ENCODE data around the gene CDH23.
A peak's percentile ranks its signal among the peaks of the same experiment; 100 is the strongest.

The CDH23 gene

DNA sequence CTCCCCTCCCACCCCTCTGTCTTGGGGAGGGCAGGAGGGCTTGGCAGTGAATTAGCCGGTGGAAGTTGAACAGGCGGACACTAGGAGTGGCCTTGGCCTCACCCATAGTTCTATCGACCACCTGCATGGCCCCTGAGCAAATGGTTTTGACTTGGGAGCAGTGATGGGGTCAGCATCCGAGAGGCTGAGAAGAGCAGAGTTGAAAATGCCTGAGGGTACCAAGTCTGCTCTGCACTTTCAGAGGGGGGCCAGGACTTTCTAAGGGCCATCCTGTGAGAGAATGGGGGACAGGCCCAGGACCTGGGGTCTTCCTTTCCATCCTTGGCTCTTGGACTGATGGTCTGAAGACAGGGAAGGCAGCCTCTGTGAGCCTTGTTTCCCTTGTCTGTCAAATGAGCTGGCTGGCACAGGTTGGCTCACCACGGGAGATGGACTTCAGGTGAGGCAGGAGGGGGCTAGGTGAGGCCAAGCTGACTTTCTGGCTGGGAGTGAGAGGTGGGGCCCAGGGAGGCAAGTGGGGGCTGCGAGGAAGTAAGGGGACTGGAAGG is 29.4 kb downstream of the CDH23 start:
- DNase-seq, result no peak

- no peak for DNase-seq
Observed at GRCh38 chr10:71427246-71427645, 30.5 kb downstream of the CDH23 start.

DNA sequence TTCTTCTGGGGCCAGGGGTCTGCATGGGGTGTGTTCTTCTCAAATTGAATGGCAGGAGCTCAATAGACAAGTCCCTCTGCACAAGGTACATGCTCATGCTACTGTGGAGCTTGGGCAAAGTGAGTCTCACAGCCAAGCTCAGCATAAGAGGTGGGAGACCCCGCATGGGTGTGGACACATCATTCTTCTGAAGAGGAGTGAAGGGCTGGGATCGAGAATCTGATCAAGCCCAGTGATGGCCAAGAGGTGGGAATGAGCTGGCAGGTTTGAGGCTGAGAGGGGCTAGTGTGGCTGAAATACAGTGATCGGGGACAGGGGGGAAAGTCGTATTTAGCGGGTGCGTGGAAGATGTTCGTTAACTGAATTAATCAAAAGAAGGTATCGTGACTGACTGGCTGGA is 32.6 kb downstream of the CDH23 start:
- no peak for DNase-seq

GRCh38 chr10:71429929-71430328 is 33.2 kb downstream of the CDH23 start:
- DNase-seq, result no peak

DNA sequence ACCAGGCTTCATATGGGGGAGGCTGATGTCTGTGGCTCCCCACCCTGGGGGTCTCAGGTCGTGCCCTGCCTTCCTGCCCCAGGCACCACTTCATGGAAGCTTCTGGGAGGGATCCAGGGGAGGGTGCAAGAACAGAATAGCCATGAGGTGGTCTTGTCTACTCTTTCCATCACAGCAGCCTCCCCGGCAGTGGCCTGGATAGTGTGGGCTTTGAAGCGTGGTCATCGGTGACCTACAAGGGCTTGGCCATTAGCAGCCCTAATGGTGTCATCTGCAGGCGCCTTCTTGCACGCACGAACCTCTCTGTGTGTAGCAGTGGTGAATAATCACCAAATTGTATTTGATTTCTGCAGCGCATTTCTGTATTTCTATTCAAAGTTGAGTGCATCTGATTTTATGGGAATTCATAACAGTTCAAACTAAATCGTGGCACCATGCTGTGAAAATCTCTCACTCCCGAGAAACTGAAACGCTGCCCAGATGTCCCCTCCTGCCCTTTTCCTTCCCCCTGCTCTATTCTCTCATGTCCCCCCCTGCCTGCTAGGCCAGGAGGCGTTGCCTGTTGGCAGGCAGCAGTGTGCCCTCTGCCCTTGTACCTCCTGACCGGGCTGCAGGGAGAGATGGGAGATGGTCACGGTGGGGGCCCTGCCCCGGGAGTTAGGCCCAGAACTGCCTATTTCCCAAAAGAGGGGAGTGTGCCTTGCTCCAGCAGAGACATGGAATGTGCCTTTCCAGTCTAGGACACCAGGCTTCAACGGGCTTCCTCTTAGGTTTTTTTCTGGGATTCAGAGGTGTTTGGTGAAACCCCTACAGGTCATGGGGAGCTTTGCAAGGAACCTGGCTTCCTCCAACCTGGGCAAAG is 34.8 kb downstream of the CDH23 start:
- DNase-seq, result no peak

- DNase-seq, result no peak
Observed at GRCh38 chr10:71432101-71432905, 35.6 kb downstream of the CDH23 start.

GRCh38 chr10:71432956-71433767 is 36.4 kb downstream of the CDH23 start:
- DNase-seq, result no peak

DNA sequence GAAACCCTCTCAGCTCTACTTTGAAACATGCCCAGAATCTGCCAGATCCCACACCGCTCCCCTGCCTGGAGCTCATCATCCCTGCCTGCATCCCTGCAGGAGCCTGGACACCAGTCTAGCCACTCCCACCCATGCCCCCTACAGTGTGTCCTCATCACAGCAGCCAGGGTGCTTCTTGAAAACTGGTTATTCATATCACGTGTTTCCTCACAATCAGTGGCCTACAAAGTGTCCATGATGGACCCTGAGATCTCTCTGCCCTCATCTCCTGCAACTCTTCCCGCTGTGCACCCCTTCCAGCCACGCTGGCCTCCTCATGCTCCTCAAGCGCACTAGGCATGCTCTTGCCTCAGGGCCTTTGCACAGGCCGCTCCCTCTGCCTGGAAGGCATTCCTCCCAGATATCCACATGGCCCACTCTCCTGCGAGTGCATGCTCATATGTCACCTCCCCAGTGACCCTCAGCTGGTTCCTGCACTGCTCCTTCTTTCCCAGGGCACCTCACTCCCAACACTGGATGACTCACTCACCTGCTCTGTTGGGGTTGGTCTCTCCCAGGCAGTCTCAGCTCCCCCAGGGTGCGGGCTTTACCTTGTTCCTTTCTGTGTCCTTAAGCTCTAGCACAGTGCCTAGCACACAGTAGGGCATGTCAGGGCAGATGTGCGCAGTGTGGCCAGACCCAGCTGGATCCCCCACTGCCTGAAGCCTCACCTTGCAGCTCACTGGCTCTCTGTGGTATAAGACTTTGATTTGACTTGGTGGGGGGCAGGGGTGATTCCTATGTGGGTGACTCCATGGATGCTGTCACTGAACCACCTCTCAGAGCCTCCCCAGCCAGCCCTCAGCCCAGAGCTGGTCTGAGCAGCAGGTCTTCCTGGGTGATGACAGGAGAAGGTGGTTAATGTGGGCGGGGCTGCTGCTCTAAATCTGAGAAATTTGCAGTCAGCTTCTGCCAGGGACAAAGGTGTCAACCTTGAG is 37.3 kb downstream of the CDH23 start:
- peak in 1 of 2 donors; percentile 10 for DNase-seq

DNA sequence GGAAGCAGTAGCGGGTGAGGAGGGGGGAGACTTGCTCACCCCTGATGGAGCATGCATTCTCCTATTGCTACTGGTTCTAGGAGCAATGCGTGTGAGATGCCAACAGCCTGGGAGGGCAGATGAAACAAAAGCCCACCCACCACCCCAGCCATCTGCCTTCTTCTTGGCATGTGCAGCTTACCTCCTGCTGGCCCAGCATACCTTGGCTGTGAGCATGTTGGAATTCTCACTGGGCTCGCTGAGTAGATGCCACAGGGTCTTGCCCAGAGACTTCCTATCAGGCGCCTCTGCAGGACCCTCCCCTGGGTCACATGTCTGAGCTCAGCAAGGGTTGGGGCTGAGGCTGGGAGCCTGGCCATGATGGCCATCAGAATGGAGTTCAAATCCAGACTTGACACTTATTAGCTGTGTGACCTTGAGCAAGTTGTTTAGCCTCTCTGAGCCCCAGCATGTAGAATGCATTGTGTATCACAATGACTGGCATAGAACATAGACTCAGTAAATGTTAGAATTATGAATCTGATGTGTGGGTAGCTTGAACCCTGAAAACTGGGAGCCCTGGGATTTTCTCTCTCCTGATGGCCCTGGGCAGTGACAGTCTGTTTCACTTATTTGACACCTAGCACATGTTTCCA is 38.2 kb downstream of the CDH23 start:
- no peak for DNase-seq

GRCh38 chr10:71435571-71436267 is 39.0 kb downstream of the CDH23 start:
- no peak for DNase-seq

DNA sequence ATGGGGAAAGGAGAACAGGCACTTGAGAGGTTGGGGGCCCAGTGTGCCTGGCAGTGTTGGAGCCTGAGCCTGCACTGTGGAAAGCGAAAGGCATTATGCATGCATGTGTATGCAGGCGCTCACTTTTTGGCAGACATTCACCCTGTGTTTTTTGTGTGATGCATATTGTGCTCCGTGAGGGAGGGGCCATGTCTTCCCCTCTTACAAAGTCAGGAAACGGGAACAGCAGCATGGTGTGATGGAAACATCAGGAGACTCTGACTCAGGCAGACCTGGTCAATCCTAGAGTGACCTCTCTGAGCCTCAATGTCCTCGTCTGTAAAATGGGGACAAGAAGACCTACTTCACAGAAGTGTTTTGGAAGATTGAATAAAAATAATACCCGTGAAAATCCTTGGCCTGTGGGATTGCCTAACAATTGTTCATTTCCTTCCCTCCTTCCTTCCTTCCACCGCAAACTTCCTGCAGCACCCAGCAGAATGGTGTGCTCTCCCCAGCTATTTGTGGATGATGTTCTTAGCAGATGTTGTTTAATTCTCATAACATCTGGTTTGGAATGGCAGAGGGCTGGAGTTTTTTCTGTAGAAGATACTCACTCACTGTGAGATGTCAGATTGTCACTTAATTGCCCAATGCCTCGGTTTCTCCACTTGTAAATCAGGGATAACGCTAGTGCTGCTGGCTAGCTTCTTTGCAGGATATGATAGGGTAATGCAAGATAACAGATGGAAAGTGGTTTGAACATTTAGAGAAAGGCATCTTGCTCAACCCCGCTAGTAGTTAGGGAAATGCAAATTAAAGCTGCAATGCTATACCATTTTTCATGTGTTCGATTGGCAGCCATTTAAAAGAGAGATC is 39.8 kb downstream of the CDH23 start:
- DNase-seq, result no peak

- DNase-seq, result no peak
Observed at GRCh38 chr10:71437537-71438092, 40.9 kb downstream of the CDH23 start.

- no peak for DNase-seq
Observed at GRCh38 chr10:71438761-71439160, 42.0 kb downstream of the CDH23 start.

DNA sequence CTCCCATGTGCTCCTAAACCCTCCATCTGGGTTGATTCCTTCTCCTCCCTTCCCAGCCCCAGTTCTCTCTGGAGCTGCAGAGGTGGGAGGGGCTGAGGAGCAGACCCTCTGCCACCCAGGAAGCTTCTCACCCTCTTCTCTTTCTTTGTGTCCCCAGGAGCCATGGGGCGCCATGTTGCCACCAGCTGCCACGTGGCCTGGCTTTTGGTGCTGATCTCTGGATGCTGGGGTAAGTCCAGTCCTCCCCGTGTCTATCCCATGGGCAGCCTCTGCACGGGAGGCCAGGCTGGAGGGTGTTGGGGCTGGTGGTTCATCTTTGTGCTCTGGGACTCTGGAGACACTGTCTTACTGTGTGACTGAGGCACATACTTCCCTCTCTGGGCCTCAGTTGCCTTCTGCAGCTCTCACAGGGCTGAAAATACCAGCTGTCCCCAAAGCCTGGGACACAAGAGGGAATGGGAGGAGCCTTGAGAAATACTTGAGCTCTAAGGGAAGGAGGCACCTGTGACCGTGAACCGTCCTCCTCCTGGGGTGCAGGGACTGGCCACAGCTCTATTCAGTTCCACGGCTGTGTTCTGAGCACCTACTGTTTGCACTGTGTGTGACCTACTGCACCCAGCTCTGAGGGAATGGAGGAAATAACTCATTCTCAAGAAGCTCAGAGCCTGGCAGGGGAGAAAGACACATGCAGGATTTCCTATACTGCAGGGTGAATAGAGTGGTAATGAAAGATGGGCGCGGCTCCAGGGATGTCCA is 43.1 kb downstream of the CDH23 start:
- DNase-seq, result no peak

DNA sequence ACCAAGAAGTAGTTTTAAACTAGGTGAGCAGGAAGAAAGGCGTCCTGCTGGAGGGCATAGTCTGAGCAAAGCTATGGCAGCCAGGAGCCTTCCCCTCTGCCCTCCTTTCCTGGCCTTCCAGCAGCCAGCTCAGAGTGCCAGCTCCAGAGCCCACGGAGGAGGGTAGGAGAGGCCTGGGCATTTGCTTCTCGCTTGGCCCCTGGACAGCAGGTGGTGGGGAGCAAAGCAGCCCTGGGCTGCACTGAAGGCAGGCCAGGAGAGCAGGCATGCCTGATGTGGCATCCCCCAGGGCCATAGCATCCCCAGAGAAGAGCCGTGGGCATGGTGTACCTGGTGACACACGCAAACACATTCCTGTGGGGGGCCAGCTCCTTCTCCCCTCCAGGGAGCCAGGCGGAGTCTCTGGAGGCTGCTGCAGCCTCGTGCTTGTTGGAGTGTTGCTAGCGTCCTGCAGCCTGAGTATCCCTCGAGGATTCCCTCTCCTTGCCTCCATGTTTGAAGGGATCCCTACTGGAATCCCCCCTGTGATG is 43.9 kb downstream of the CDH23 start:
- DNase-seq, result no peak

DNA sequence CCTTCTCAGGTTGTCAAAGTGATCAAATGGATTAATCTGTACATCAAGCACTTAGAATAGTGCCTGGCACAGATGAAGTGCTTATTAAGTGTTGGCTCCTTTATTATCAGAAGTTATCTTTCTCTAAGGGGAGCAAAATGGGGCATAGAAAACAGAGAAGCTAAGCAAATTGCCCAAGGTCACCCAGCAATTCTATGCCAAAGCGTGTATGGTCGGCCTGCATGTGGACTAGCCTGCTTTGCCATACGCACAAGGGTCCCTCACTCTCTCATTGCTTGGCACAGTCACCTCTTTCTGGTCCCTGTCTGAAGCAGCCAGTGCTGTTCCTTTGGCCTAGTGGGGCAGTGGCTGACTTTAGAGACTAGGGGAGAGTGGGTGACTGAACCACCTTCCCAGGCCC is 45.3 kb downstream of the CDH23 start:
- DNase-seq, result no peak

DNA sequence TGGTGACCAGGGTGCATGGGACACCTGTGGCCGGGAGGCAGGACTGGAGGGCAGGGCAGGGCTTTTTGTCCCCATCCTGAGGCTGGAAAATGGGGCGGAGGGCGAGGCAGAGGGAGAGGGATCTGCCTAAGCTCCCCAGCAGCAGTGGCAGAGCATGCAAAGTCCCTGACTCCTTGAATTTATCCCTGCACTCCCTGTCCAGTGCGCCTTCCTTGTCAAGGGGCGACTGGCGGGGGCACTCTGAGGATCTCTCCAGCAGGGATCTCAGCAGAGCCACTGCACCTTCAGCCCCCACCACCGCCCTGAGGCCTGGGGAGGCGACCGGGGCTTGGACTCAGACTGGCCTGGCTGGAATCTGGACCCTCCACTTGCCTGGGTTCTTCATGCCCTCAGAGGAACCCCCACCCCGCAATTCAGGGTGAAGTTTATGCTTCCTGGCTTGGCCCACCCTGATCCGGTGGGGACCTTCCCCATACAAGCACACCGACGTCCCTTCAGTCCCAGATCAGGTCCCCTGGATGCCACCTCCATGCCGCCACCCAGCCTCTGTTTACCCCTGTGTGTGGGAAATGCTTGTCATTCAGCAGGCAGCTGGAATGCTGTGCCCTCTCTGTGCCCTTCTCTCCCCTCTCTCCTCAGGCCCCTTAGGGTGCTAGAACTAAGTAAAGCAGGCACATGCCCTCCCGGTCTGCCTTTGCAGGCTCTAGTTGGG is 46.3 kb downstream of the CDH23 start:
- no peak for DNase-seq

Data from CD4-positive, alpha-beta T cell treated with Interleukin-1 beta for 1 hour (primary cell).